D341Med (cell line): Measurements from ENCODE around the gene RNF180.
"Not testable (repeated sequence)": the region's sequence is repeated elsewhere in the genome, so short reads cannot be mapped to it uniquely, and the experiment has no call there.

Experiments
- DNase-seq: peaks from one replicate; pipeline ENCODE4 v3.0.0; 2012; ENCODE audit warnings: low spot score

RNF180 gene

DNA sequence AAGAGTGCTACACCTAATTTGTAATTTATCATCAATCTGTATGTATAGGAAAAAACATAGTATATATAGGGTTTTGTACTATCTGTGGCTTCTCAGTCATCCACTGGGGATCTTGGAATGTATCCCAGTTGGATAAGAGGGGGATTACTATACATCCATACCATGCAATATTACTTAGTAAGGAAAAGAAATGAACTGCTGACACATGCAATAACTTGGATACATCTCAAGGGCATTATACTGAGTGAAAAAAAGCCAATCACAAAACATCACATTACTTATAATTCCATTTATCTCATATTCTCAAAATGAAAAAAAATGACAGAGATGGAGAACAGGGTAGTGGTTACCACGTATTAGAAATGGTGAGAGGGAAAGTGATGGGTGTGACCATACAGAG is 231.9 kb downstream of the RNF180 start:
- no peak for DNase-seq

DNA sequence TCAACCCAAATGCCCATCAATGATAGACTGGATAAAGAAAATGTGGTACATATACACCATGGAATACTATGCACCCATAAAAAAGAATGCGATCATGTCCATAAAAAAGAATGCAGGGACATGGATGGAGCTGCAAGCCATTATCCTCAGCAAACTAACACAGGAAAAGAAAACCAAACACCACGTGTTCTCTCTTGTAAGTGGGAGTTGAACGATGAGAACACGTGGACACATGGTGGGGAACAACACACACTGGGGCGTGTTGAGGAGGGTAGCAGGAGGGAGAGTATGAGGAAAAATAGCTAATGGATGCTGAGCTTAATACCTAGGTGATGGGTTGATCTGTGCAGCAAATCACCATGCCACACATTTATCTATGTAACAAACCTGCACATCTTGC is 233.1 kb downstream of the RNF180 start:
- not testable (repeated sequence) for DNase-seq

DNA sequence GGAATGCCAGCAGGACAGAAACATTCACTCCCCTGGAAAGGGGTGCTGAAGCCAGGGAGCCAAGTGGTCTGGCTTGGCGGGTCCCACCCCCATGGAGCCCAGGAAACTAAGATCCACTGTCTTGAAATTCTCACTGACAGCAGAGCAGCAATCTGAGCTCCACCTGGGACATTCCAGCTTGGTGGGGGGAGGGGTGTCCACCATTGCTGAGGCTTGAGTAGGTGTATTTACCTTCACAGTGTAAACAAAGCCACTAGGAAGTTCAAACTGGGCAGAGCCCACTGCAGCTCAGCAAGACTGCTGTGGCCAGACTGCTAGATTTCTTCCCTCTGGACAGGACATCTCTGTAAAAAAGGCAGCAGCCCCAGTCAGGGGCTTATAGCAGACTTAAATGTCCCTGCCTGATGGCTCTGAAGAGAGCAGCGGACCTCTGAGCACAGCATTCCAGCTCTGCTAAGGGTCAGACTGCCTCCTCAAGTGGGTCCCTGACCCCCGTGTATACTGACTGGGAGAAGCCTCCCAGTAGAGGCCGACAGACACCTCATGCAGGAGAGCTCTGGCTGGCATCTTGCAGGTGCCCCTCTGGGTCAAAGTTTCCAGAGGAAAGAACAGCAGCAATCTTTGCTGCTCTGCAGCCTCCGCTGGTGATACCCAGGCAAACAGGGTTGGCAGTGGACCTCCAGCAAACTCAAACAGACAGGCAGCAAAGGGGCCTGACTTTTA is 241.6 kb downstream of the RNF180 start:
- DNase-seq, result not testable (repeated sequence)

DNA sequence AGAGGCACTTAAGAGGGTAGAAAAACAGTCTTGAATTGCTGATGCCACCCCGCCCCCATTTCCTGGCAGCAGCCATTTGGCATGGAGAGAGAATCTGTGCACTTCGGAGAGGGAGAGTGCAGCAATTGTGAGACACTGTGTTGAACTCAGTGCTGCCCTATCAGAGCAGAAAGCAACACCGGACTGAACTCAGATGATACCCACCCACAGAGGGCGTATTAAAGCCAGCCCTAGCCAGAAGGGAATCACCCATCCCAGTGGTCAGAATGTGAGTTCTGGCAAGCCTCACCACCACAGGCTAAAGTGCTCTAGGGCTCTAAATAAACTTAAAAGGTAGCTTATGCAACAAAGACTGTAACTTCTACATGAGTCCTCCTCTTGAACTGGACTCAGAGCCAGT is 251.7 kb downstream of the RNF180 start:
- DNase-seq, result no peak

- no peak for DNase-seq
Observed at GRCh38 chr5:64418013-64418412, 252.4 kb downstream of the RNF180 start.
